K562 (cell line): ENCODE measurements around the gene IMP4. TPM values are rescaled to one million over a fixed set of nuclear protein-coding genes. Genes with fewer than 3 reads are reported as not detected.
A peak's percentile ranks its signal among the peaks of the same experiment; 100 is the strongest.

Experiments used
- BDP1 ChIP-seq: IDR thresholded peaks from 3 replicates; pipeline ENCODE4 v1.6.1; 2011; ENCODE audit not compliant: insufficient read length, insufficient read depth
- CBX3 ChIP-seq, 2 experiments: IDR thresholded peaks; 1 replicate in 1 of 2; 2 replicates in 1 of 2; pipeline ENCODE4 v1.6.1; 2012; ENCODE audit warnings: inconsistent platforms in 2 of 2, low read length in 2 of 2, borderline replicate concordance in 1 of 2, control low read depth in 1 of 2
- ELF4 ChIP-seq: fragments of 450-650 bp; formaldehyde crosslinking; IDR thresholded peaks from 2 replicates; pipeline ENCODE4 v1.4.0; 2022; ENCODE audit warnings: missing genetic modification characterization
- HMG20A ChIP-seq: fragments of 450-650 bp; formaldehyde crosslinking; conservative IDR thresholded peaks from 2 replicates; pipeline ENCODE4 v1.4.0; 2020; ENCODE audit warnings: mild to moderate bottlenecking, mixed read lengths
- KLF10 ChIP-seq: fragments of 250-450 bp; sonication (Bioruptor Pico); IDR thresholded peaks from 2 replicates; pipeline ENCODE4 v1.6.1; 2021; ENCODE audit warnings: matching md5 sums
- ZNF431 ChIP-seq: sonication (generic); formaldehyde crosslinking; IDR thresholded peaks from 2 replicates; pipeline ENCODE4 v1.8.0; 2022; ENCODE audit warnings: mild to moderate bottlenecking, missing genetic modification reagents
- polyA plus RNA-seq, 8 experiments: library from polyadenylated mRNA; depleted of rRNA in 4 of 8; stranded (reverse) in 5 of 8; unstranded in 3 of 8; fragments of >200 nt; fragmentation: Nextera tagmentation in 2 of 8; fragmentation: Illumina TruSeq in 1 of 8; extraction: Ambion mirVana in 2 of 8; extraction: Trizol in 1 of 8; gene quantifications; 2 replicates each; pipeline versions ENCODE4 v1.2.1 to v1.2.3, GENCODE V29; 2011 to 2014; ENCODE audit warnings: inconsistent platforms in 1 of 8, missing spikeins in 1 of 8
- total RNA-seq, 7 experiments: library from RNA; depleted of rRNA in 6 of 7; stranded (reverse); fragments of >200 nt in 6 of 7; fragmentation: Illumina TruSeq in 2 of 7; extraction: Trizol in 2 of 7; gene quantifications; 2 replicates each; pipeline versions ENCODE4 v1.2.1 to v1.2.3, GENCODE V29; 2011 to 2021; ENCODE audit warnings: low replicate concordance in 1 of 7
- TF ChIP-seq, protein P1 (sequence below): fragments of 250-450 bp; sonication (Bioruptor Pico); IDR thresholded peaks from 2 replicates; pipeline ENCODE4 v1.4.0; 2020; ENCODE audit warnings: mild to moderate bottlenecking, moderate library complexity
- TF ChIP-seq, protein P2 (sequence below): fragments of 450-650 bp; formaldehyde crosslinking; IDR thresholded peaks from 2 replicates; pipeline ENCODE4 v1.4.0; 2022; ENCODE audit warnings: mild to moderate bottlenecking, moderate library complexity
- TF ChIP-seq, protein P3 (sequence below): fragments of 250-450 bp; sonication (Bioruptor Pico); IDR thresholded peaks from 2 replicates; pipeline ENCODE4 v1.5.0; 2020; ENCODE audit warnings: mild to moderate bottlenecking
- TF ChIP-seq, protein P4 (sequence below): sonication (generic); formaldehyde crosslinking; IDR thresholded peaks from 2 replicates; pipeline ENCODE4 v1.8.1; 2023; ENCODE audit warnings: mild to moderate bottlenecking, missing genetic modification reagents

IMP4 gene
- total and polyA plus RNA-seq, 9 of the 15 experiments (the other 6 are each of a cell fraction or from before 2014, with no cell fraction given): 35.4 to 209 (median 100.0) TPM

DNA sequence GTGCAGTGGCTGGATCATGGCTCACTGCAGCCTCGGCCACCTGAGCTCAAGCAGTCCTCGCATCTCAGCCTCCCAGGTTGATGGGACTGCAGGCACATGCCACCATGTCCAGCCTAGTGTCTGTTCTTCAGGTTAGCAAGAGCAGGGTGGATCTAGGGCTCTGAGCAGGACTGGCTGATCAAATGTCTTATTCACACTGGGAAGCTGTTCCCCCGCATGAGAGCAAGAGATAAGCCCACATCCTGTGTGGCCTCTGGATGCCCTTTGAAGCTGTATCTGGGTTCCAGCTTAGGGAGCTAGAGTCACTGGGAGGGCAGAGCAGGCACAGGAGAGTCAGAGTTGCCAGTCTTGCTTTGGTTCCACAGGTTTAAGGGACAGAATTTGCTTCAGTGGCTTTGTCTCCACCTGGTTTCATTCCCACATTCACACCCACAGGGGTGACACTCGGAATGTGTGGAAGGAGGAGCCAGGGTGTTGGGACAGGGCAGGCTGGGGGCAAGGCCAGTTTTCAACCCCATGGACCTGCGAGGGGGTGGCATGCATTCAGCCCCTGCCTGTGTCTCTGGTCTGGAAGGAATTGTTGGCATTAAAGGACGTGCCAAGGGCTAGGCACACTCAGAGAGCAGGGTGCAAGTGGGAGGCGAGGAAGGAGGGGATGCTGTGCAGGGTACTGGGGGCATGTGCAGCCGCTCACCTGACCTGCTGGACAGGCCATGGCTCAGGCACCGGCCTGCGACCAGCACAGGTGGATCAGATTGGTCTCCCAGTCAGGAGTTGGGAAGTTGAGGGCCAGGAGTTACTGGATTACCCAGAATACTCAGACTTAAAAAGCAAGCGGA lies 37.6 kb downstream of the IMP4 start (continued):
- TF ChIP-seq, protein P1, sequence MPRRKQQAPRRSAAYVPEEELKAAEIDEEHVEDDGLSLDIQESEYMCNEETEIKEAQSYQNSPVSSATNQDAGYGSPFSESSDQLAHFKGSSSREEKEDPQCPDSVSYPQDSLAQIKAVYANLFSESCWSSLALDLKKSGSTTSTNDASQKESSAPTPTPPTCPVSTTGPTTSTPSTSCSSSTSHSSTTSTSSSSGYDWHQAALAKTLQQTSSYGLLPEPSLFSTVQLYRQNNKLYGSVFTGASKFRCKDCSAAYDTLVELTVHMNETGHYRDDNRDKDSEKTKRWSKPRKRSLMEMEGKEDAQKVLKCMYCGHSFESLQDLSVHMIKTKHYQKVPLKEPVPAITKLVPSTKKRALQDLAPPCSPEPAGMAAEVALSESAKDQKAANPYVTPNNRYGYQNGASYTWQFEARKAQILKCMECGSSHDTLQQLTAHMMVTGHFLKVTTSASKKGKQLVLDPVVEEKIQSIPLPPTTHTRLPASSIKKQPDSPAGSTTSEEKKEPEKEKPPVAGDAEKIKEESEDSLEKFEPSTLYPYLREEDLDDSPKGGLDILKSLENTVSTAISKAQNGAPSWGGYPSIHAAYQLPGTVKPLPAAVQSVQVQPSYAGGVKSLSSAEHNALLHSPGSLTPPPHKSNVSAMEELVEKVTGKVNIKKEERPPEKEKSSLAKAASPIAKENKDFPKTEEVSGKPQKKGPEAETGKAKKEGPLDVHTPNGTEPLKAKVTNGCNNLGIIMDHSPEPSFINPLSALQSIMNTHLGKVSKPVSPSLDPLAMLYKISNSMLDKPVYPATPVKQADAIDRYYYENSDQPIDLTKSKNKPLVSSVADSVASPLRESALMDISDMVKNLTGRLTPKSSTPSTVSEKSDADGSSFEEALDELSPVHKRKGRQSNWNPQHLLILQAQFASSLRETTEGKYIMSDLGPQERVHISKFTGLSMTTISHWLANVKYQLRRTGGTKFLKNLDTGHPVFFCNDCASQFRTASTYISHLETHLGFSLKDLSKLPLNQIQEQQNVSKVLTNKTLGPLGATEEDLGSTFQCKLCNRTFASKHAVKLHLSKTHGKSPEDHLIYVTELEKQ (CRISPR knock-in tag): no peak
- TF ChIP-seq, protein P2, sequence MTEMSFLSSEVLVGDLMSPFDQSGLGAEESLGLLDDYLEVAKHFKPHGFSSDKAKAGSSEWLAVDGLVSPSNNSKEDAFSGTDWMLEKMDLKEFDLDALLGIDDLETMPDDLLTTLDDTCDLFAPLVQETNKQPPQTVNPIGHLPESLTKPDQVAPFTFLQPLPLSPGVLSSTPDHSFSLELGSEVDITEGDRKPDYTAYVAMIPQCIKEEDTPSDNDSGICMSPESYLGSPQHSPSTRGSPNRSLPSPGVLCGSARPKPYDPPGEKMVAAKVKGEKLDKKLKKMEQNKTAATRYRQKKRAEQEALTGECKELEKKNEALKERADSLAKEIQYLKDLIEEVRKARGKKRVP (CRISPR knock-in tag): no peak
- 0 out of 3 replicates have a peak, but pooled peaks of 1 of the 2 experiments have one; percentile 16 for TF ChIP-seq CBX3 (IDR thresholded peaks at IDR 0.05; ENCODE audit: borderline replicate concordance in 1 of 2, low read length in 2 of 2)
- TF ChIP-seq HMG20A: no peak
- TF ChIP-seq, protein P3, sequence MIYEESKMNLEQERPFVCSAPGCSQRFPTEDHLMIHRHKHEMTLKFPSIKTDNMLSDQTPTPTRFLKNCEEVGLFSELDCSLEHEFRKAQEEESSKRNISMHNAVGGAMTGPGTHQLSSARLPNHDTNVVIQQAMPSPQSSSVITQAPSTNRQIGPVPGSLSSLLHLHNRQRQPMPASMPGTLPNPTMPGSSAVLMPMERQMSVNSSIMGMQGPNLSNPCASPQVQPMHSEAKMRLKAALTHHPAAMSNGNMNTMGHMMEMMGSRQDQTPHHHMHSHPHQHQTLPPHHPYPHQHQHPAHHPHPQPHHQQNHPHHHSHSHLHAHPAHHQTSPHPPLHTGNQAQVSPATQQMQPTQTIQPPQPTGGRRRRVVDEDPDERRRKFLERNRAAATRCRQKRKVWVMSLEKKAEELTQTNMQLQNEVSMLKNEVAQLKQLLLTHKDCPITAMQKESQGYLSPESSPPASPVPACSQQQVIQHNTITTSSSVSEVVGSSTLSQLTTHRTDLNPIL (CRISPR knock-in tag): no peak
- TF ChIP-seq, protein P4, sequence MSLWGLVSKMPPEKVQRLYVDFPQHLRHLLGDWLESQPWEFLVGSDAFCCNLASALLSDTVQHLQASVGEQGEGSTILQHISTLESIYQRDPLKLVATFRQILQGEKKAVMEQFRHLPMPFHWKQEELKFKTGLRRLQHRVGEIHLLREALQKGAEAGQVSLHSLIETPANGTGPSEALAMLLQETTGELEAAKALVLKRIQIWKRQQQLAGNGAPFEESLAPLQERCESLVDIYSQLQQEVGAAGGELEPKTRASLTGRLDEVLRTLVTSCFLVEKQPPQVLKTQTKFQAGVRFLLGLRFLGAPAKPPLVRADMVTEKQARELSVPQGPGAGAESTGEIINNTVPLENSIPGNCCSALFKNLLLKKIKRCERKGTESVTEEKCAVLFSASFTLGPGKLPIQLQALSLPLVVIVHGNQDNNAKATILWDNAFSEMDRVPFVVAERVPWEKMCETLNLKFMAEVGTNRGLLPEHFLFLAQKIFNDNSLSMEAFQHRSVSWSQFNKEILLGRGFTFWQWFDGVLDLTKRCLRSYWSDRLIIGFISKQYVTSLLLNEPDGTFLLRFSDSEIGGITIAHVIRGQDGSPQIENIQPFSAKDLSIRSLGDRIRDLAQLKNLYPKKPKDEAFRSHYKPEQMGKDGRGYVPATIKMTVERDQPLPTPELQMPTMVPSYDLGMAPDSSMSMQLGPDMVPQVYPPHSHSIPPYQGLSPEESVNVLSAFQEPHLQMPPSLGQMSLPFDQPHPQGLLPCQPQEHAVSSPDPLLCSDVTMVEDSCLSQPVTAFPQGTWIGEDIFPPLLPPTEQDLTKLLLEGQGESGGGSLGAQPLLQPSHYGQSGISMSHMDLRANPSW (CRISPR knock-in tag): peak; percentile 72; the same call in 1 of the 2 replicates
- TF ChIP-seq BDP1: no peak
- TF ChIP-seq ZNF431 (CRISPR knock-in tag): no peak
- no peak for TF ChIP-seq KLF10
- no peak for TF ChIP-seq ELF4 (CRISPR knock-in tag)
